ENCODE data around the gene RMRP.

DNA sequence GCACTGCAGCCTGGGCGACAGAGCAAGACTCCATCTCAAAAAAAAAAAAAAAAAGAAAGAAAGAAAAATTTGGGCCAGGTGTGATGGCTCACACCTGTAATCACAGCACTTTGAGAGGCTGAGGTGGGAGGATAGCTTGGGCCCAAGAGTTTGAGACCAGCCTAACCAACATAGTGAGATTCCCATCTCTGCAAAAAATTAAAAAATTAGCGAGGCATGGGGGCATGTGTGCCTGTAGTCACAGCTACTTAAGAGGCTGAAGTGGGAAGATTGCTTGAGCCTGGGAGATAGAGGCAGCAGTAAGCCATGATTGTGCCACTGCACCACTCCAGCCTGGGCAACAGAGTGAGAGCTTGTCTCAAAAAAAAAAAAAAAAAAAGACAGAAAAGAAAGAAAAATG lies 4.2 kb downstream of the RMRP start:
- TF ChIP-seq, protein P1, sequence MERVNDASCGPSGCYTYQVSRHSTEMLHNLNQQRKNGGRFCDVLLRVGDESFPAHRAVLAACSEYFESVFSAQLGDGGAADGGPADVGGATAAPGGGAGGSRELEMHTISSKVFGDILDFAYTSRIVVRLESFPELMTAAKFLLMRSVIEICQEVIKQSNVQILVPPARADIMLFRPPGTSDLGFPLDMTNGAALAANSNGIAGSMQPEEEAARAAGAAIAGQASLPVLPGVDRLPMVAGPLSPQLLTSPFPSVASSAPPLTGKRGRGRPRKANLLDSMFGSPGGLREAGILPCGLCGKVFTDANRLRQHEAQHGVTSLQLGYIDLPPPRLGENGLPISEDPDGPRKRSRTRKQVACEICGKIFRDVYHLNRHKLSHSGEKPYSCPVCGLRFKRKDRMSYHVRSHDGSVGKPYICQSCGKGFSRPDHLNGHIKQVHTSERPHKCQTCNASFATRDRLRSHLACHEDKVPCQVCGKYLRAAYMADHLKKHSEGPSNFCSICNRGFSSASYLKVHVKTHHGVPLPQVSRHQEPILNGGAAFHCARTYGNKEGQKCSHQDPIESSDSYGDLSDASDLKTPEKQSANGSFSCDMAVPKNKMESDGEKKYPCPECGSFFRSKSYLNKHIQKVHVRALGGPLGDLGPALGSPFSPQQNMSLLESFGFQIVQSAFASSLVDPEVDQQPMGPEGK (CRISPR knock-in tag; IDR thresholded peaks at IDR 0.05; ENCODE audit: borderline replicate concordance): no peak
- TF ChIP-seq ZFP30 (CRISPR knock-in tag; IDR thresholded peaks at IDR 0.05) (no peak), RARB (CRISPR knock-in tag; IDR thresholded peaks at IDR 0.05) (no peak), TCF4 (CRISPR knock-in tag; IDR thresholded peaks at IDR 0.05; ENCODE audit: borderline replicate concordance) (no peak), ZC3H10 (CRISPR knock-in tag; IDR thresholded peaks at IDR 0.05) (no peak)
- TF ChIP-seq, protein P2, sequence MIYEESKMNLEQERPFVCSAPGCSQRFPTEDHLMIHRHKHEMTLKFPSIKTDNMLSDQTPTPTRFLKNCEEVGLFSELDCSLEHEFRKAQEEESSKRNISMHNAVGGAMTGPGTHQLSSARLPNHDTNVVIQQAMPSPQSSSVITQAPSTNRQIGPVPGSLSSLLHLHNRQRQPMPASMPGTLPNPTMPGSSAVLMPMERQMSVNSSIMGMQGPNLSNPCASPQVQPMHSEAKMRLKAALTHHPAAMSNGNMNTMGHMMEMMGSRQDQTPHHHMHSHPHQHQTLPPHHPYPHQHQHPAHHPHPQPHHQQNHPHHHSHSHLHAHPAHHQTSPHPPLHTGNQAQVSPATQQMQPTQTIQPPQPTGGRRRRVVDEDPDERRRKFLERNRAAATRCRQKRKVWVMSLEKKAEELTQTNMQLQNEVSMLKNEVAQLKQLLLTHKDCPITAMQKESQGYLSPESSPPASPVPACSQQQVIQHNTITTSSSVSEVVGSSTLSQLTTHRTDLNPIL (CRISPR knock-in tag; IDR thresholded peaks at IDR 0.05; ENCODE audit: low read depth): no peak
